ENCODE results near the gene SYS1.
A peak's percentile ranks its signal among the peaks of the same experiment; 100 is the strongest.

The SYS1 gene

DNA sequence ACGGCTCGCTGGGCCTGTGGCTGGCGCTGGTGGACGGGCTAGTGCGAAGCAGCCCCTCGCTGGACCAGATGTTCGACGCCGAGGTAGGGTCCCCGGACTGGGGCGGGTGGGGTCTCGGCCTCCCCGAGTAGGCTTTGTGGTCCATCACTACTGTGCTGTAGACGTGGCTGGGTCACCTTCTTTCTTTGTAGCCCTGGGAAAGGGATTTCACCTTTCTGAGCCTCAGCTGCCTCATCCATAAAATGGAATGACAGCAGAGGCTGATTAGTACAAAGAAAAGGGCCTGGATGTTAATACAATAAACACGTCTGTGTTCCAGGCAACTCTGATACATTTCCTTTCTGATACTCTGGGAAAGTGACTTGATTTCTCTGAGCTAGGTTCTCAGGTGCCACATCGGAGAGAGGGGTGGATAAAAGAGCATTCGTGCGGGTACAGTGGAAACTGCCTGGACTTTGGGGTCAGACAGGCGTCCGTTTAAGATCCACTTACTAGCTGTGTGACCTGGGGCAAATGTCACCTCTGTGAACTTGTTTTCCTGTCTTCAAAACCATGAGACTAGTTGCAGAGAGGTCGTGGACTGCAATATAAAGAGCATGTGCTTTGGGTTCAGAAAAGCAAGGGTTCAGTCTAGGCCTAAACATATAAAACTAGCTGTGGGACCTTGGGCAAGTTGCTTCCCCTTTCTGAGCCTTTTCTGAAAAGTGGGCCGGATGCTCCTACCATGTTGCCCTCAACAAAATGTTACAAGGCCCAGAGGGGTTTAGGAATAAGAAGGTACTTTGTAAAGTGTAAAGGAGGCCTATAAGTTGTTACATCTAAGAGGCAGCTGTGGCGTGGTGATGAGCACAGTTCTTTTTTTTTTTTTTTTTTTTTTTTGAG is 896 bp downstream of the SYS1 start:
- DNase-seq (ENCODE audit: low read depth), result no peak
- H3K4me3 ChIP-seq (ENCODE audit: control insufficient read depth, low read depth, low read length), result peak overlapping the region; percentile 86
- TF ChIP-seq, protein P1, sequence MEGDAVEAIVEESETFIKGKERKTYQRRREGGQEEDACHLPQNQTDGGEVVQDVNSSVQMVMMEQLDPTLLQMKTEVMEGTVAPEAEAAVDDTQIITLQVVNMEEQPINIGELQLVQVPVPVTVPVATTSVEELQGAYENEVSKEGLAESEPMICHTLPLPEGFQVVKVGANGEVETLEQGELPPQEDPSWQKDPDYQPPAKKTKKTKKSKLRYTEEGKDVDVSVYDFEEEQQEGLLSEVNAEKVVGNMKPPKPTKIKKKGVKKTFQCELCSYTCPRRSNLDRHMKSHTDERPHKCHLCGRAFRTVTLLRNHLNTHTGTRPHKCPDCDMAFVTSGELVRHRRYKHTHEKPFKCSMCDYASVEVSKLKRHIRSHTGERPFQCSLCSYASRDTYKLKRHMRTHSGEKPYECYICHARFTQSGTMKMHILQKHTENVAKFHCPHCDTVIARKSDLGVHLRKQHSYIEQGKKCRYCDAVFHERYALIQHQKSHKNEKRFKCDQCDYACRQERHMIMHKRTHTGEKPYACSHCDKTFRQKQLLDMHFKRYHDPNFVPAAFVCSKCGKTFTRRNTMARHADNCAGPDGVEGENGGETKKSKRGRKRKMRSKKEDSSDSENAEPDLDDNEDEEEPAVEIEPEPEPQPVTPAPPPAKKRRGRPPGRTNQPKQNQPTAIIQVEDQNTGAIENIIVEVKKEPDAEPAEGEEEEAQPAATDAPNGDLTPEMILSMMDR (conservative IDR thresholded peaks at IDR 0.05; ENCODE audit: control insufficient read depth, insufficient read depth, low read depth, low read length), result no peak

DNA sequence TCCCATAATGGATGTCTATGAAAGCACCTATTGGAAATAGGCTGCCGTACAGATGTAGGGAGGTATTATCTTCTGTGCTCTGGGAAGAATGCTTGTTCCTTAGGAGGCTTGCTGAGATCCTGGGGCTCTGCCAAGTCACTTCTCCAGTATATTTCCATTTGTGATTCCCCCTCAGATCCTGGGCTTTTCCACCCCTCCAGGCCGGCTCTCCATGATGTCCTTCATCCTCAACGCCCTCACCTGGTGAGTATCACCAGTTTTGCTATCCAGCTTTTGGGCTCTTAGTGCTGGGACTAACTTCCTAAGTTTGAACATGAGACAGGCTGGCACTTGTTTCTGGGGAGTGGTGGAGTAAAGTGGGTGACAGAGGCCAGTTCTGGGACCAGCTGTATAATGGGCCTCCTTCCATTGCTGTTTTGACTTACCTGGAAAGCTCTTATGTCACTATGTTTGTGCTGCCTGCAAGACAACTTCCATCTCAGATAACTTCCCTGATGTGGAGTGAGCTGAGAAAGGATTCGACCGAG is 2.6 kb downstream of the SYS1 start:
- DNase-seq (ENCODE audit: low read depth), result no peak
- TF ChIP-seq, protein P1 (conservative IDR thresholded peaks at IDR 0.05; ENCODE audit: control insufficient read depth, insufficient read depth, low read depth, low read length), result no peak
- no peak overlapping the region for H3K4me3 ChIP-seq (ENCODE audit: control insufficient read depth, low read depth, low read length)

DNA sequence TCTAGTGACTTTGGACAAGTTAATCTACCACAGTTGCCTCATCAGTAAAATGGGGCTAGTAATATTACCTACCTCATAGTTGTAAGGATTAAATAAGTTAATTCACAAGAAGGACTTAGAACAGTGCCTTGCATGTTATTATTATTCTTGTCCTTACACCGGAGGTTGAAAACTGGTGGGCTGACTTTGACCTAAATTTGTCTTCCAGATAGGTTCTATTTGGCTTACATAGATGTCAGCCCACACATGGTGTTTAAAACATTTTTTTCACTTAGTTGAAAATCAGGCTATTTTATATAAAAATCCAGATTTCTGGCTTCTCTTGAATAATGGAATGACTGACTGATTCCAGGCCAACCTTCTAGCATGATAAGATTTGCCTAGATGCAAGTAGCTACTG is 3.2 kb downstream of the SYS1 start:
- DNase-seq (ENCODE audit: low read depth), result no peak
- TF ChIP-seq, protein P1 (conservative IDR thresholded peaks at IDR 0.05; ENCODE audit: control insufficient read depth, insufficient read depth, low read depth, low read length), result no peak
- H3K4me3 ChIP-seq (ENCODE audit: control insufficient read depth, low read depth, low read length), result no peak overlapping the region

DNA sequence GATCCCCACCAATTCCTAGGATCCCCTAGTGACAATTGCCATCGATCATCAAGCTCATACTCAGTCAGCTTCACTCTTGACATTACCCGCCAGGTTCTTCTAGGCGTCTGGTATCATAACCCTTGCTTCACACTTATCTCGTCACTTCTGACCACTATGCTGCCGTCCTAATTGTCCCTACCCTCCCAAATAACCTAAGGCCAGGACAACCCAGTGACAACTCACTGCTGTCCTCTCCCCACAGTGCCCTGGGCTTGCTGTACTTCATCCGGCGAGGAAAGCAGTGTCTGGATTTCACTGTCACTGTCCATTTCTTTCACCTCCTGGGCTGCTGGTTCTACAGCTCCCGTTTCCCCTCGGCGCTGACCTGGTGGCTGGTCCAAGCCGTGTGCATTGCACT is 3.7 kb downstream of the SYS1 start:
- TF ChIP-seq, protein P1 (conservative IDR thresholded peaks at IDR 0.05; ENCODE audit: control insufficient read depth, insufficient read depth, low read depth, low read length), result no peak
- no peak for DNase-seq (ENCODE audit: low read depth)
- no peak overlapping the region for H3K4me3 ChIP-seq (ENCODE audit: control insufficient read depth, low read depth, low read length)

DNA sequence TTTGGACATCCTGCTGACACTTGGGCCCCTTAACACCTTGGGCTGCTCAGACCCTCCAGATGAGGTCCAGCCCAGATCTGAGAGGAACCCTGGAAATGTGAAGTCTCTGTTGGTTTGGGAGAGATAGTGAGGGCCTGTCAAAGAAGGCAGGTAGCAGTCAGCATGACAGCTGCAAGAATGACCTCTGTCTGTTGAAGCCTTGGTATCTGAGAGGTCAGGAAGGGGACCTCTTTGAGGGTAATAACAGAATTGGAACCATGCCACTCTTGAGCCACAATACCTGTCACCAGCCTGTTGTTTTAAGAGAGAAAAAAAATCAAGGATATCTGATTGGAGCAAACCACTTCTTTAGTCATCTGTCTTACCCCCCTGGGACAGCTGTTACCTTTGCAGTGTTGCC is 4.2 kb downstream of the SYS1 start:
- H3K4me3 ChIP-seq (ENCODE audit: control insufficient read depth, low read depth, low read length), result no peak overlapping the region
- TF ChIP-seq, protein P1 (conservative IDR thresholded peaks at IDR 0.05; ENCODE audit: control insufficient read depth, insufficient read depth, low read depth, low read length), result no peak
- DNase-seq (ENCODE audit: low read depth), result no peak

DNA sequence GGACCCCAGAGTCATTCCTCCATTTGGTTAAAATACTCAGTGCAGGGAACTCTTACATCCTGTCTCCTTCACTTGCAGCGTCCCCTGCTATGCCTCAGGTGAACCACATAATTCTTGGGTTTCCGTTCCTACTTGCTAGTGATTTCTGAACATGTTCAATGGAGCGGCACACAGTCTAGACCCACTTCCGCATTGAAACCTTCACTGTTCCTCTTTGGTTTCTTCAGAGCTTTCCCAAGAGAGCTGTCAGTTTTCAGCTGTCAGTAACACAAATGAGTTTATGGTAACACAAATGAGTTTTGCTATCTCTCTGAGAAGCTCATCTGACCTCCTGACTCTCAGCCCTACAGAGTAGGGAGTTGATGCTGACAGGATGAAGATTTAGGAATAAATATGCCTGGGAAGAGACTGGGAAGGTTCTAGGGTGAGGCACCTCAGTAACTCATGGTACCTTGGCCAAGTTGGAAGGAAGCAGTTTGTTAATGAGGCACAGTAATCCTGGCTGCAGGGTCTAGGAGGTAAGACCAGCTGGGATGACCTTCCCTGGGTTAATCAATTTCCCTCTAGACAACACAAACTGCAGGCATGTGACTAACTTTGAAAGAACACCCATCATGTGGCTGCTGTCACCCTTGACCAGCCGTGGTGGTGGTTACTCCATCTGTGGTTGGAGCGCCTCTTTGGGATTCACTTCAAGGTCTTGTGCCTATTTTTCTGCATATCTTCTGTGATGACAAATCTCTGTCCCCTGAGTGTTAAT is 5.4 kb downstream of the SYS1 start:
- no peak for DNase-seq (ENCODE audit: low read depth)
- no peak overlapping the region for H3K4me3 ChIP-seq (ENCODE audit: control insufficient read depth, low read depth, low read length)
- TF ChIP-seq, protein P1 (conservative IDR thresholded peaks at IDR 0.05; ENCODE audit: control insufficient read depth, insufficient read depth, low read depth, low read length), result no peak

Measured in fibroblast of mammary gland (primary cell).